ENCODE measurements around the gene DAP.

Gene DAP

DNA sequence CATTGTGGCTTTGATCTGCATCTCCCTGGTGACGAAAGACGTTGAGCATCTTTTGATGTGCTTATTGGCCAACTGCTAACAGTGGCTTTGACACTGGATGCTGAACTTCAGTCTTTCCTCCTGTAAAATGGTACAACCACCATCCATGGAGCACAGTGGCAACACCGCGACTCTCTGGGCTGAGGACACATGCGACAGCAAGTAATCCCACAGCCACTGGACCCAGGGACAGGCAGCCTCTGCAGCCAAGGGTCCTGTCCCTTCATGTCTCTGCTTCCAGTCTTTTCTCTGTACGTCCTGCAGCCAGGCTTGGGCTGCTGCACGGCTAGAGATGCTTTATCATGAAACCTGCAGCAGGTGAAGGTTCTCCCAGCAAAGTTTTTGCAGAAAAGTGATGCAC is 83.5 kb downstream of the DAP start:
- H3K4me3 ChIP-seq (ENCODE audit: low read depth, low read length) = no peak overlapping the region
- DNase-seq = no peak
- H3K36me3 ChIP-seq = peaks cover 3% of the 10 kb centered on the region; the same call in 1 of the 2 replicates
- no peaks in the 10 kb centered on the region for H3K9me3 ChIP-seq
- no peaks in the 10 kb centered on the region for H3K4me1 ChIP-seq
- no peak for TF ChIP-seq CTCF (IDR thresholded peaks at IDR 0.05; ENCODE audit: low read depth, low read length)
- no peaks in the 10 kb centered on the region for H3K27me3 ChIP-seq

DNA sequence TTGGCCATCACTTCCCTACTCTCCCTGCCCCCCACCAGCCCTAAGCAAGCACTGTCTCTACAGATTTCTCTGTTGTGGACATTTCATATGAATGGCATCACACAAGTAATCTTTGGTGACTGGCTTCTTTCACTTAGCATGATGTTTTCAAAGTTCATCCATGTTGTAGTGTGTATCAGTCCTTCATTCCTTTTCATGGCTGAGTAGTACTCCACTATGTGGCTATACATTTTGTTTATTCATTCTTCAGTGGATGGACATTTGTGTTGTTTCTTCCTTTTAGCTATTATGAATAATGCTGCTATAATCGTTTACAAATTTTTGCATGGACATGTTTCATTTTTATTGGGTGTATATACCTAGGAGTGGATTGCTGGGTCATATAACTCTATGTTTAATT is 84.1 kb downstream of the DAP start:
- Histone ChIP-seq H3K4me3 (ENCODE audit: low read depth, low read length) (no peak overlapping the region), H3K27me3 (no peaks in the 10 kb centered on the region), H3K4me1 (no peaks in the 10 kb centered on the region; the same call in 1 of the 2 replicates), H3K36me3 (peaks cover 3% of the 10 kb centered on the region; the same call in 1 of the 2 replicates), H3K9me3 (no peaks in the 10 kb centered on the region)
- DNase-seq = no peak
- no peak for TF ChIP-seq CTCF (IDR thresholded peaks at IDR 0.05; ENCODE audit: low read depth, low read length)

- peak; percentile 68 for DNase-seq
- Histone ChIP-seq H3K4me3 (ENCODE audit: low read depth, low read length) (no peak overlapping the region), H3K36me3 (peaks cover 3% of the 10 kb centered on the region; the same call in 1 of the 2 replicates), H3K27me3 (no peaks in the 10 kb centered on the region), H3K4me1 (peaks cover 4% of the 10 kb centered on the region; the same call in 1 of the 2 replicates), H3K9me3 (no peaks in the 10 kb centered on the region)
- no peak for TF ChIP-seq CTCF (IDR thresholded peaks at IDR 0.05; ENCODE audit: low read depth, low read length)
Measured at GRCh38 chr5:10676224-10676623, 84.8 kb downstream of the DAP start.

- Histone ChIP-seq H3K27me3 (no peaks in the 10 kb centered on the region), H3K9me3 (no peaks in the 10 kb centered on the region), H3K36me3 (peaks cover 3% of the 10 kb centered on the region; the same call in 1 of the 2 replicates), H3K4me3 (ENCODE audit: low read depth, low read length) (no peak overlapping the region), H3K4me1 (peaks cover 4% of the 10 kb centered on the region; the same call in 1 of the 2 replicates)
- no peak for TF ChIP-seq CTCF (IDR thresholded peaks at IDR 0.05; ENCODE audit: low read depth, low read length)
- DNase-seq = no peak
Measured at GRCh38 chr5:10675177-10675700, 85.8 kb downstream of the DAP start.

- no peak for TF ChIP-seq CTCF (IDR thresholded peaks at IDR 0.05; ENCODE audit: low read depth, low read length)
- H3K4me3 ChIP-seq (ENCODE audit: low read depth, low read length) = no peak overlapping the region
- H3K36me3 ChIP-seq = peaks cover 3% of the 10 kb centered on the region; the same call in 1 of the 2 replicates
- peaks cover 4% of the 10 kb centered on the region; the same call in 1 of the 2 replicates for H3K4me1 ChIP-seq
- H3K9me3 ChIP-seq = no peaks in the 10 kb centered on the region
- H3K27me3 ChIP-seq = no peaks in the 10 kb centered on the region
- peak; percentile 6 for DNase-seq
Measured at GRCh38 chr5:10674582-10674981, 86.5 kb downstream of the DAP start.

DNA sequence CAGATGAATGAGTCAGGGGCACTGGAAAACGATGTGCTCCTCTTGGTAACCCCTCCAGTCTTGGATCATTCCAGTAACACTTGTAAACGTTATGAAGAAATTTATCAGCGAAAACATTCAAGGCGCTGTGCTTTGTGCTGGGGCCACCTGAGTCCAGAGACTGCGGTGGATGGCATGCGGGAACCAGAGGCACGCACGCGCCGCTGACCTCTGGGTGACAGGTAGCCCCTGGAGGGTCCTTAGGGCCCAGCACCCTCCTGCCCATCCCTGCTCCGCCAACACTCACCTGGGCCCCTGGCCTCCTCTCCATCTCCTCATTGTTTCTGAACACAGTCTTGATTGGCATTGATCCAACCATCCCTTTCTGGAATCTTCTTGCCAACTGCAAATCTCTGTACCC is 86.9 kb downstream of the DAP start:
- no peaks in the 10 kb centered on the region for H3K27me3 ChIP-seq
- H3K9me3 ChIP-seq = no peaks in the 10 kb centered on the region
- H3K4me3 ChIP-seq (ENCODE audit: low read depth, low read length) = no peak overlapping the region
- TF ChIP-seq CTCF (IDR thresholded peaks at IDR 0.05; ENCODE audit: low read depth, low read length) = no peak
- peaks cover 3% of the 10 kb centered on the region; the same call in 1 of the 2 replicates for H3K36me3 ChIP-seq
- H3K4me1 ChIP-seq = peaks cover 4% of the 10 kb centered on the region; the same call in 1 of the 2 replicates
- DNase-seq = no peak

Measured in BE2C (cell line).